Suprapubic skin (tissue), 4 donors: Measurements from ENCODE around the gene PORCN.

Experiments used
- EP300 ChIP-seq: sonication (generic); formaldehyde crosslinking; IDR thresholded peaks from one replicate; pipeline ENCODE4 v1.6.1; 2017; ENCODE audit warnings: antibody characterized with exemption
- POLR2A ChIP-seq, 2 donors: fragments of 450-650 bp; IDR thresholded peaks; one replicate each; pipeline ENCODE4 v1.6.1; 2017; ENCODE audit warnings: antibody characterized with exemption in 2 of 2, mild to moderate bottlenecking in 2 of 2, moderate library complexity in 2 of 2
- POLR2AphosphoS5 ChIP-seq, 3 donors: sonication (generic); formaldehyde crosslinking; IDR thresholded peaks; one replicate each; pipeline ENCODE4 v1.6.1; 2017; ENCODE audit warnings: antibody characterized with exemption in 3 of 3
- TF ChIP-seq, protein P1 (sequence below), 2 donors: fragments of 200-600 bp in 1 of 2; fragments of 450-650 bp in 1 of 2; sonication (generic) in 1 of 2; IDR thresholded peaks; one replicate each; pipeline ENCODE4 v1.5.1; 2016 to 2019; ENCODE audit warnings: antibody characterized with exemption in 2 of 2, mild to moderate bottlenecking in 1 of 2, moderate library complexity in 1 of 2

DNA sequence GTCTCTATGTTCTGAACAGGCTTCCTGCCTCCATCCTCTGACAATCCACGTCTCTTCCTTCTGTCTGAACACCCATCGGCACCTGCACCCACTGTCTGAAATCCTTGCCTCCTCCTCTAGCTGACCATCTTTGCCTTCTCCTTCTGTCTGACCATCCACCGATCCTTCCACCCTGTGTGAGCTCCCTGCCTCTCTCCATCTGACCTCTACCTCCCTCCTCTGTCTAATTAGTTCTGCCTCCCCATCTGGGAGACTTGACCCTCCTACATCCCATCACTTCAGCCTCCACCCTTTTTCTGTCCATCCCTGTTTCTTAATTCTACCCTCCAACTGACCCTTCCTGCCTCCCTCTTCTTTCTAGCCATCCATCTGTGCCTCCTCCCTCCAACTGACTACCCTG is 48.8 kb upstream of the PORCN start:
- TF ChIP-seq, protein P1, sequence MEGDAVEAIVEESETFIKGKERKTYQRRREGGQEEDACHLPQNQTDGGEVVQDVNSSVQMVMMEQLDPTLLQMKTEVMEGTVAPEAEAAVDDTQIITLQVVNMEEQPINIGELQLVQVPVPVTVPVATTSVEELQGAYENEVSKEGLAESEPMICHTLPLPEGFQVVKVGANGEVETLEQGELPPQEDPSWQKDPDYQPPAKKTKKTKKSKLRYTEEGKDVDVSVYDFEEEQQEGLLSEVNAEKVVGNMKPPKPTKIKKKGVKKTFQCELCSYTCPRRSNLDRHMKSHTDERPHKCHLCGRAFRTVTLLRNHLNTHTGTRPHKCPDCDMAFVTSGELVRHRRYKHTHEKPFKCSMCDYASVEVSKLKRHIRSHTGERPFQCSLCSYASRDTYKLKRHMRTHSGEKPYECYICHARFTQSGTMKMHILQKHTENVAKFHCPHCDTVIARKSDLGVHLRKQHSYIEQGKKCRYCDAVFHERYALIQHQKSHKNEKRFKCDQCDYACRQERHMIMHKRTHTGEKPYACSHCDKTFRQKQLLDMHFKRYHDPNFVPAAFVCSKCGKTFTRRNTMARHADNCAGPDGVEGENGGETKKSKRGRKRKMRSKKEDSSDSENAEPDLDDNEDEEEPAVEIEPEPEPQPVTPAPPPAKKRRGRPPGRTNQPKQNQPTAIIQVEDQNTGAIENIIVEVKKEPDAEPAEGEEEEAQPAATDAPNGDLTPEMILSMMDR (IDR thresholded peaks at IDR 0.05): no peak
- TF ChIP-seq POLR2A (IDR thresholded peaks at IDR 0.05): no peak
- TF ChIP-seq EP300: no peak
- no peak for TF ChIP-seq POLR2AphosphoS5 (IDR thresholded peaks at IDR 0.05)
